ENCODE data around the gene PTPRO.

DNA sequence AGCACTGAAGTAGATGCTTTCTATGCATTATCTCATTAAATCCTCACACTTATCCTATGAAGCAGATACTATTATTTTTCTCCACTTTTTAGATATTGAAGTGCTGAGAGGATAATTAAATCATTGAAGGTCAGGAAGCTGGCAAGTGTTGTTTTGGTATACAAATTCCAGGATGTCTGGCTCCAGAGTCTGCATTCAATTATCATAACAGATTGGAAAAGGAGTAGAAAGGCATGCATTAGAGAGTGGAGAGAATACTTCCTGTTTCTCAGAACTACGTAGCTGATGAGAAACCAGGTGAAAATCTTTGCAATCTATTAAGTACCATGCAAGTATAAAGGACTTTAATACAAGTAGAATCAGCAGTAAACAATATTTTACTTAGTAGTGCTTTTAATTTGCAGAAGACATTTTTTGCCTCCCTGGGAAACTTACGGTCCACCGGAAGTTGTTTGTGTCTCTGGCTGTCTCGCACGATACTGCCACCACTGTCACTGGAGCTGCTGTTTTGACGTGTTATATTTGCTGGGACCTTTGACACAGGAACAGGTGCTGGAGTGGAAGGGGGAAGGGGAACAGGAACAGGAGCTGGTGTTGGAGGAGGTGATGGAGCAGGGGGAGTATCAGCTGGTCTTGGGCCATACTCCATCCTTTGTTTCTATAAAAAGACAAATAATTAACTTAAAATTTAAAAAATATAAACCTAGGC is 308.9 kb downstream of the PTPRO start:
- TF ChIP-seq, protein P1, sequence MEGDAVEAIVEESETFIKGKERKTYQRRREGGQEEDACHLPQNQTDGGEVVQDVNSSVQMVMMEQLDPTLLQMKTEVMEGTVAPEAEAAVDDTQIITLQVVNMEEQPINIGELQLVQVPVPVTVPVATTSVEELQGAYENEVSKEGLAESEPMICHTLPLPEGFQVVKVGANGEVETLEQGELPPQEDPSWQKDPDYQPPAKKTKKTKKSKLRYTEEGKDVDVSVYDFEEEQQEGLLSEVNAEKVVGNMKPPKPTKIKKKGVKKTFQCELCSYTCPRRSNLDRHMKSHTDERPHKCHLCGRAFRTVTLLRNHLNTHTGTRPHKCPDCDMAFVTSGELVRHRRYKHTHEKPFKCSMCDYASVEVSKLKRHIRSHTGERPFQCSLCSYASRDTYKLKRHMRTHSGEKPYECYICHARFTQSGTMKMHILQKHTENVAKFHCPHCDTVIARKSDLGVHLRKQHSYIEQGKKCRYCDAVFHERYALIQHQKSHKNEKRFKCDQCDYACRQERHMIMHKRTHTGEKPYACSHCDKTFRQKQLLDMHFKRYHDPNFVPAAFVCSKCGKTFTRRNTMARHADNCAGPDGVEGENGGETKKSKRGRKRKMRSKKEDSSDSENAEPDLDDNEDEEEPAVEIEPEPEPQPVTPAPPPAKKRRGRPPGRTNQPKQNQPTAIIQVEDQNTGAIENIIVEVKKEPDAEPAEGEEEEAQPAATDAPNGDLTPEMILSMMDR (IDR thresholded peaks at IDR 0.05 in 4 of 5, conservative IDR thresholded peaks at IDR 0.05 in 1 of 5): no peak
- no peak for TF ChIP-seq POLR2A (IDR thresholded peaks at IDR 0.05)

Data from gastrocnemius medialis (tissue), 4 donors.